ENCODE measurements around the gene CADM1. TPM values are rescaled to one million over a fixed set of nuclear protein-coding genes. Genes with fewer than 3 reads are reported as not detected.
"Not testable (repeated sequence)": the region's sequence is repeated elsewhere in the genome, so short reads cannot be mapped to it uniquely, and the experiment has no call there.

CADM1 gene
- total RNA-seq, 1 experiment from 2014 or later, result 12.9 TPM

- DNase-seq (ENCODE audit: low spot score), result no peak
- no peaks in the 10 kb centered on the region for H3K9me3 ChIP-seq (ENCODE audit: low read depth, low read length, poor library complexity, severe bottlenecking)
- no peaks in the 10 kb centered on the region for H3K4me1 ChIP-seq (ENCODE audit: insufficient read depth, low read length, poor library complexity, severe bottlenecking)
- H3K27ac ChIP-seq (ENCODE audit: low read depth, low read length, poor library complexity, severe bottlenecking), result no peak overlapping the region
- BruUV-seq (replicated peaks), result no TSS peak
- H3K4me3 ChIP-seq (ENCODE audit: low read depth, low read length, poor library complexity, severe bottlenecking), result no peak overlapping the region
- no peak for TF ChIP-seq EZH2 (IDR thresholded peaks at IDR 0.05; ENCODE audit: borderline replicate concordance, low read depth, low read length, poor library complexity, severe bottlenecking)
- TF ChIP-seq, protein P1, sequence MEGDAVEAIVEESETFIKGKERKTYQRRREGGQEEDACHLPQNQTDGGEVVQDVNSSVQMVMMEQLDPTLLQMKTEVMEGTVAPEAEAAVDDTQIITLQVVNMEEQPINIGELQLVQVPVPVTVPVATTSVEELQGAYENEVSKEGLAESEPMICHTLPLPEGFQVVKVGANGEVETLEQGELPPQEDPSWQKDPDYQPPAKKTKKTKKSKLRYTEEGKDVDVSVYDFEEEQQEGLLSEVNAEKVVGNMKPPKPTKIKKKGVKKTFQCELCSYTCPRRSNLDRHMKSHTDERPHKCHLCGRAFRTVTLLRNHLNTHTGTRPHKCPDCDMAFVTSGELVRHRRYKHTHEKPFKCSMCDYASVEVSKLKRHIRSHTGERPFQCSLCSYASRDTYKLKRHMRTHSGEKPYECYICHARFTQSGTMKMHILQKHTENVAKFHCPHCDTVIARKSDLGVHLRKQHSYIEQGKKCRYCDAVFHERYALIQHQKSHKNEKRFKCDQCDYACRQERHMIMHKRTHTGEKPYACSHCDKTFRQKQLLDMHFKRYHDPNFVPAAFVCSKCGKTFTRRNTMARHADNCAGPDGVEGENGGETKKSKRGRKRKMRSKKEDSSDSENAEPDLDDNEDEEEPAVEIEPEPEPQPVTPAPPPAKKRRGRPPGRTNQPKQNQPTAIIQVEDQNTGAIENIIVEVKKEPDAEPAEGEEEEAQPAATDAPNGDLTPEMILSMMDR (conservative IDR thresholded peaks at IDR 0.05; ENCODE audit: low read depth, low read length), result no peak
- intact Hi-C loops (cut with micrococcal nuclease; ENCODE audit: unreplicated experiment), result no loop called here
- CTCF ChIA-PET, result no interaction called here
- POLR2A ChIA-PET (ENCODE audit: low non-redundant PET), result no interaction called here
- no peaks in the 10 kb centered on the region for H3K36me3 ChIP-seq (ENCODE audit: insufficient read depth, low read length, poor library complexity, severe bottlenecking)
- no peaks in the 10 kb centered on the region for H3K27me3 ChIP-seq (replicated peaks; ENCODE audit: insufficient read depth, low read depth, low read length, poor library complexity)
Measured at GRCh38 chr11:115477410-115477809, 26.8 kb downstream of the CADM1 start.

DNA sequence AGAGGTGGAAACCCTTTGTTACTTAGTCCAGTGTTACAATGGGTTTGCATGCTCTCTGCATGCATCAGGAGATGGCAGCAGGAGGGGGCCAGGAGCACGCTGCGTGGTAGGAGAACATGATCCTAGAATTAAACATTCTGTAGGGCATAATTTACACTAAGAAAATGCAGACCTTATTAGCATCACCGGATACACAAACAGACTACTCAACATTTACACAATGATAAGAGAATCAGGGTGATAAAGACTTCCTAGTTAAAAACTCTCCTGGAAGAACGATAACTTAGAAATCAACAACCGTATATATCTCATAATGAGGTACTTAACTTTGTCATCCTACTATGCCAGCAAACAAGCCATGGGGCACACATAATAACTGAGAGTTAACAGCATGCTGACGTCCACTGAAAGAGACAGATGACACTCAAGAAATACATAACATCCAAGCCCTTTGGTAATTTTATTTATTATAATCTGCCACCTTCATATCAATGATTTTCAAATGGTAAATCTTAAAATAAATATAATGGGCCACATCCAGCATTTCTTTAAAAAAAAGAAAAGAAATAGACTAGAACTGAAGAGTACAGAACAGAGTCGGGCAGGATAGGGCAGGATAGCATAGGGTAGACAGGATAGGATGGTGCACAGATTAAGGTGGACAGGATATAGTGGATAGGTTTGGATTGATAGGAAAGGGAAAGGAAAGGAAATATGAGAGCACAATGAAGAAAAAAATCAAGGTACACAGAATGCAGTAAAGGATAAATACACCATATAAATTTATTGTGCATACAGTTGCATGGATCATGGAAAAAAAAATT, 27.5 kb downstream of the CADM1 start:
- no TSS peak for BruUV-seq (replicated peaks)
- no peaks in the 10 kb centered on the region for H3K27me3 ChIP-seq (replicated peaks; ENCODE audit: insufficient read depth, low read depth, low read length, poor library complexity)
- ChIA-PET POLR2A (ENCODE audit: low non-redundant PET) (no interaction called here), CTCF (no interaction called here)
- no peak overlapping the region for H3K4me3 ChIP-seq (ENCODE audit: low read depth, low read length, poor library complexity, severe bottlenecking)
- no peak for DNase-seq (ENCODE audit: low spot score)
- no peak for TF ChIP-seq EZH2 (IDR thresholded peaks at IDR 0.05; ENCODE audit: borderline replicate concordance, low read depth, low read length, poor library complexity, severe bottlenecking)
- TF ChIP-seq, protein P1 (conservative IDR thresholded peaks at IDR 0.05; ENCODE audit: low read depth, low read length), result no peak
- intact Hi-C loops (cut with micrococcal nuclease; ENCODE audit: unreplicated experiment), result no loop called here
- H3K27ac ChIP-seq (ENCODE audit: low read depth, low read length, poor library complexity, severe bottlenecking), result no peak overlapping the region
- no peaks in the 10 kb centered on the region for H3K9me3 ChIP-seq (ENCODE audit: low read depth, low read length, poor library complexity, severe bottlenecking)
- no peaks in the 10 kb centered on the region for H3K36me3 ChIP-seq (ENCODE audit: insufficient read depth, low read length, poor library complexity, severe bottlenecking)
- H3K4me1 ChIP-seq (ENCODE audit: insufficient read depth, low read length, poor library complexity, severe bottlenecking), result no peaks in the 10 kb centered on the region

DNA sequence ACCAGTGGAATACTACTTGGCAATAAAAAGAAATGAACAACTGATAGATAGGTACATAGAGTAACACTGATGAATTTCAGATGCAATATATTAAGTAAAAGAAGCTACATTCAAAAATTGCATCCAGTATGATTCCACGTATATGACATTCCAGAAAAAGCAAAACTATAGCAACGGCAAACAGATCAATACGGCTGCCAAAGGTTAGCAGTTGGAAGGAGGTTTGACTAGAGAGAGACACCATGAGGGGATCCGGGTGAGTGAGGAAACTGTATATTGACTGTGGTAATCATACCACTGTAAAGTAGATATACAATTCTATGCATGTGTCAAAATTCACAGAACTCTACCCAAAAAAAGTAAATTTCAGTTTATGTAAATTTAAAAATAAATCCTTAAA, 28.7 kb downstream of the CADM1 start:
- no peaks in the 10 kb centered on the region for H3K9me3 ChIP-seq (ENCODE audit: low read depth, low read length, poor library complexity, severe bottlenecking)
- no peak overlapping the region for H3K27ac ChIP-seq (ENCODE audit: low read depth, low read length, poor library complexity, severe bottlenecking)
- no peaks in the 10 kb centered on the region for H3K4me1 ChIP-seq (ENCODE audit: insufficient read depth, low read length, poor library complexity, severe bottlenecking)
- DNase-seq (ENCODE audit: low spot score), result no peak
- intact Hi-C loops (cut with micrococcal nuclease; ENCODE audit: unreplicated experiment), result no loop called here
- TF ChIP-seq, protein P1 (conservative IDR thresholded peaks at IDR 0.05; ENCODE audit: low read depth, low read length), result no peak
- TF ChIP-seq EZH2 (IDR thresholded peaks at IDR 0.05; ENCODE audit: borderline replicate concordance, low read depth, low read length, poor library complexity, severe bottlenecking), result no peak
- H3K4me3 ChIP-seq (ENCODE audit: low read depth, low read length, poor library complexity, severe bottlenecking), result no peak overlapping the region
- H3K36me3 ChIP-seq (ENCODE audit: insufficient read depth, low read length, poor library complexity, severe bottlenecking), result no peaks in the 10 kb centered on the region
- ChIA-PET POLR2A (ENCODE audit: low non-redundant PET) (no interaction called here), CTCF (no interaction called here)
- no peaks in the 10 kb centered on the region for H3K27me3 ChIP-seq (replicated peaks; ENCODE audit: insufficient read depth, low read depth, low read length, poor library complexity)
- no TSS peak for BruUV-seq (replicated peaks)

DNA sequence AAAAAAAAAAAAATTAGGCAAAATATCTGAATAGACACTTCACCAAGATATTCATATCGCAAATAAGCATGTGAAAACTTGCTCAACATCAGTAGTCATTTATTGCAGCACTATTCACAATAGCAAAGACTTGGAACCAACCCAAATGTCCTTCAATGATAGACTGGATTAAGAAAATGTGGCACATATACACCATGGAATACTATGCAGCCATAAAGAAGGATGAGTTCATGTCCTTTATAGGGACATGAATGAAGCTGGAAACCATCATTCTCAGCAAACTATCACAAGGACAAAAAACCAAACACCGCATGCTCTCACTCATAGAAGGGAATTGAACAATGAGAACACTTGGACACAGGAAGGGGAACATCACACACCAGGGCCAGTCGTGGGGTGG, 29.9 kb downstream of the CADM1 start:
- POLR2A ChIA-PET (ENCODE audit: low non-redundant PET); DNase-seq (ENCODE audit: low spot score); BruUV-seq (replicated peaks); H3K27ac ChIP-seq (ENCODE audit: low read depth, low read length, poor library complexity, severe bottlenecking); H3K4me3 ChIP-seq (ENCODE audit: low read depth, low read length, poor library complexity, severe bottlenecking); intact Hi-C loops (cut with micrococcal nuclease; ENCODE audit: unreplicated experiment); H3K4me1 ChIP-seq (ENCODE audit: insufficient read depth, low read length, poor library complexity, severe bottlenecking); CTCF ChIA-PET; H3K9me3 ChIP-seq (ENCODE audit: low read depth, low read length, poor library complexity, severe bottlenecking); H3K36me3 ChIP-seq (ENCODE audit: insufficient read depth, low read length, poor library complexity, severe bottlenecking); H3K27me3 ChIP-seq (replicated peaks; ENCODE audit: insufficient read depth, low read depth, low read length, poor library complexity): not testable (repeated sequence)
